Activated naive CD4-positive, alpha-beta T cell treated with anti-CD3 and anti-CD28 coated beads, Interleukin-2, amount 10 ng/mL, durations not matched to agents 7 days and 5 days (primary cell): Measurements from ENCODE around the gene ARMH1.
A peak's percentile ranks its signal among the peaks of the same experiment; 100 is the strongest.

ENCODE experiments used
- CTCF ChIA-PET: fragments of 350-600 bp; sonication (Branson Sonifier 250); formaldehyde crosslinking; loops from one replicate; lab custom pipeline; 2021; ENCODE audit warnings: antibody characterized with exemption; lab: Charles Lee
- DNase-seq: peaks from one replicate; pipeline ENCODE4 v3.0.0-alpha.2; 2020
- H3K27ac Mint-ChIP-seq: one replicate; pipeline ENCODE4 v1.8.0; 2021; ENCODE audit warnings: mild to moderate bottlenecking, moderate library complexity, mixed read lengths
- H3K27me3 Mint-ChIP-seq: one replicate; pipeline ENCODE4 v1.8.0; 2021; ENCODE audit warnings: mild to moderate bottlenecking, mixed read lengths
- H3K36me3 Mint-ChIP-seq: one replicate; pipeline ENCODE4 v1.8.0; 2021; ENCODE audit warnings: mixed read lengths
- H3K4me1 Mint-ChIP-seq: one replicate; pipeline ENCODE4 v1.8.0; 2021; ENCODE audit warnings: mixed read lengths
- H3K4me3 Mint-ChIP-seq: one replicate; pipeline ENCODE4 v1.8.0; 2021; ENCODE audit warnings: mild to moderate bottlenecking, moderate library complexity, mixed read lengths
- H3K9me3 Mint-ChIP-seq: one replicate; pipeline ENCODE4 v1.8.0; 2021; ENCODE audit warnings: mixed read lengths

The ARMH1 gene

GRCh38 chr1:44674113-44675000 lies at the start of gene ARMH1, which contains the start of gene TMEM53:
ARMH1 (plus strand) TSS chr1:44674714; CDS start chr1:44689698, 14,984 bp downstream.
TMEM53 (minus strand) TSS chr1:44674481; CDS start chr1:44674391, 90 bp downstream.
- no peaks in the 10 kb centered on the region for H3K9me3 Mint-ChIP-seq
- no peaks in the 10 kb centered on the region for H3K36me3 Mint-ChIP-seq
- H3K4me1 Mint-ChIP-seq = peaks cover 25% of the 10 kb centered on the region
- peak within 1 kb of the TSS; percentile 89 for H3K27ac Mint-ChIP-seq
- H3K4me3 Mint-ChIP-seq = peak within 1 kb of the TSS; percentile 82
- no peaks in the 10 kb centered on the region for H3K27me3 Mint-ChIP-seq
- peak; percentile 99 for DNase-seq
- CTCF ChIA-PET = interaction anchor here (0.6 to 2.0 kb wide), 8 partner anchors 10 to 904 kb away, joined by 3 to 13 read pairs (median 3); partner anchors contain the start of gene RNU5D-1

- H3K4me1 Mint-ChIP-seq = peaks cover under 1% of the 10 kb centered on the region
- no peak overlapping the region for H3K27ac Mint-ChIP-seq
- no peaks in the 10 kb centered on the region for H3K9me3 Mint-ChIP-seq
- no peak overlapping the region for H3K4me3 Mint-ChIP-seq
- CTCF ChIA-PET = interaction anchor here (0.7 kb wide), 1 partner anchor 54 kb away, joined by 3 read pairs; no protein-coding TSS in a partner anchor
- no peaks in the 10 kb centered on the region for H3K27me3 Mint-ChIP-seq
- no peak for DNase-seq
- no peaks in the 10 kb centered on the region for H3K36me3 Mint-ChIP-seq
These were observed 49.2 kb upstream of the ARMH1 start for GRCh38 chr1:44625348-44625747.

GRCh38 chr1:44628962-44629756 lies 45.4 kb upstream of the ARMH1 start:
- Mint-ChIP-seq H3K36me3 (peaks cover 12% of the 10 kb centered on the region), H3K9me3 (no peaks in the 10 kb centered on the region), H3K27me3 (no peaks in the 10 kb centered on the region), H3K4me1 (peaks cover 31% of the 10 kb centered on the region), H3K27ac (no peak overlapping the region), H3K4me3 (no peak overlapping the region)
- CTCF ChIA-PET = interaction anchor here (1.2 to 3.2 kb wide), 2 partner anchors 23 to 24 kb away, joined by 4 to 14 read pairs; no protein-coding TSS in a partner anchor
- no peak for DNase-seq

- Mint-ChIP-seq H3K27me3 (no peaks in the 10 kb centered on the region), H3K9me3 (no peaks in the 10 kb centered on the region), H3K27ac (peak overlapping the region; percentile 11), H3K4me3 (peak overlapping the region; percentile 84), H3K4me1 (peaks cover 40% of the 10 kb centered on the region), H3K36me3 (peaks cover 21% of the 10 kb centered on the region)
- DNase-seq = no peak
- CTCF ChIA-PET = interaction anchor here (3.2 kb wide), 1 partner anchor 22 kb away, joined by 14 read pairs; no protein-coding TSS in a partner anchor
These were observed 44.4 kb upstream of the ARMH1 start for GRCh38 chr1:44630116-44630515.

- DNase-seq = no peak
- H3K4me3 Mint-ChIP-seq = peak overlapping the region; percentile 84
- CTCF ChIA-PET = interaction anchor here (0.6 to 3.2 kb wide), 2 partner anchors 21 to 1548 kb away, joined by 3 to 14 read pairs; no protein-coding TSS in a partner anchor
- H3K4me1 Mint-ChIP-seq = peaks cover 41% of the 10 kb centered on the region
- H3K36me3 Mint-ChIP-seq = peaks cover 31% of the 10 kb centered on the region
- H3K27me3 Mint-ChIP-seq = no peaks in the 10 kb centered on the region
- no peaks in the 10 kb centered on the region for H3K9me3 Mint-ChIP-seq
- H3K27ac Mint-ChIP-seq = peak overlapping the region; percentile 97
These were observed 43.2 kb upstream of the ARMH1 start for GRCh38 chr1:44631333-44631646.

- peaks cover 36% of the 10 kb centered on the region for H3K36me3 Mint-ChIP-seq
- H3K4me1 Mint-ChIP-seq = peaks cover 41% of the 10 kb centered on the region
- H3K27me3 Mint-ChIP-seq = no peaks in the 10 kb centered on the region
These were observed 42.6 kb upstream of the ARMH1 start for GRCh38 chr1:44631647-44632539.

GRCh38 chr1:44632598-44632997 lies 41.9 kb upstream of the ARMH1 start:
- Mint-ChIP-seq H3K4me1 (peaks cover 41% of the 10 kb centered on the region), H3K27ac (peak overlapping the region; percentile 97), H3K36me3 (peaks cover 43% of the 10 kb centered on the region), H3K9me3 (no peaks in the 10 kb centered on the region), H3K4me3 (peak overlapping the region; percentile 84), H3K27me3 (no peaks in the 10 kb centered on the region)
- DNase-seq = no peak
- CTCF ChIA-PET = interaction anchor here (1.3 to 2.5 kb wide), 2 partner anchors 9 to 20 kb away, joined by 3 to 25 read pairs; no protein-coding TSS in a partner anchor

More at GRCh38 chr1:44631647-44632539, 42.6 kb upstream of the ARMH1 start:
- Mint-ChIP-seq H3K4me3 (peak overlapping the region; percentile 84), H3K9me3 (no peaks in the 10 kb centered on the region), H3K27ac (peak overlapping the region; percentile 97)
- peak; percentile 94 for DNase-seq
- CTCF ChIA-PET = interaction anchor here (0.6 to 3.2 kb wide), 4 partner anchors 10 to 1547 kb away, joined by 3 to 25 read pairs (median 8); no protein-coding TSS in a partner anchor

GRCh38 chr1:44634606-44635189 lies 39.8 kb upstream of the ARMH1 start:
- CTCF ChIA-PET = interaction anchor here (2.5 kb wide), 1 partner anchor 18 kb away, joined by 25 read pairs; no protein-coding TSS in a partner anchor
- peaks cover 41% of the 10 kb centered on the region for H3K4me1 Mint-ChIP-seq
- H3K36me3 Mint-ChIP-seq = peaks cover 52% of the 10 kb centered on the region
- H3K4me3 Mint-ChIP-seq = no peak overlapping the region
- no peaks in the 10 kb centered on the region for H3K27me3 Mint-ChIP-seq
- no peak for DNase-seq
- no peak overlapping the region for H3K27ac Mint-ChIP-seq
- no peaks in the 10 kb centered on the region for H3K9me3 Mint-ChIP-seq

- Mint-ChIP-seq H3K4me3 (no peak overlapping the region), H3K27ac (no peak overlapping the region), H3K27me3 (no peaks in the 10 kb centered on the region), H3K36me3 (peaks cover 52% of the 10 kb centered on the region), H3K4me1 (peaks cover 39% of the 10 kb centered on the region), H3K9me3 (no peaks in the 10 kb centered on the region)
- CTCF ChIA-PET = no interaction called here
- no peak for DNase-seq
These were observed 39.1 kb upstream of the ARMH1 start for GRCh38 chr1:44635439-44635838.

GRCh38 chr1:44636083-44636687 lies 38.3 kb upstream of the ARMH1 start:
- Mint-ChIP-seq H3K9me3 (no peaks in the 10 kb centered on the region), H3K27me3 (no peaks in the 10 kb centered on the region), H3K4me1 (peaks cover 32% of the 10 kb centered on the region), H3K4me3 (no peak overlapping the region), H3K36me3 (peaks cover 48% of the 10 kb centered on the region), H3K27ac (no peak overlapping the region)
- no peak for DNase-seq
- CTCF ChIA-PET = interaction anchor here (0.8 to 1.0 kb wide), 2 partner anchors 17 to 42 kb away, joined by 3 to 4 read pairs; no protein-coding TSS in a partner anchor

- DNase-seq = no peak
- CTCF ChIA-PET = interaction anchor here (0.8 to 1.0 kb wide), 2 partner anchors 16 to 43 kb away, joined by 3 to 4 read pairs; no protein-coding TSS in a partner anchor
- no peaks in the 10 kb centered on the region for H3K27me3 Mint-ChIP-seq
- peaks cover 48% of the 10 kb centered on the region for H3K36me3 Mint-ChIP-seq
- peaks cover 29% of the 10 kb centered on the region for H3K4me1 Mint-ChIP-seq
- no peak overlapping the region for H3K27ac Mint-ChIP-seq
- H3K4me3 Mint-ChIP-seq = no peak overlapping the region
- H3K9me3 Mint-ChIP-seq = no peaks in the 10 kb centered on the region
These were observed 37.6 kb upstream of the ARMH1 start for GRCh38 chr1:44636688-44637598.
